Colon (tissue), 2 donors: ENCODE data around the gene ZNF576.
"Not testable (repeated sequence)": the region's sequence is repeated elsewhere in the genome, so short reads cannot be mapped to it uniquely, and the experiment has no call there.

Experiments
- FAIRE-seq: peaks from 2 replicates; lab custom pipeline; 2012; peaks lifted over from hg19 to GRCh38; lab: Jason Lieb, UNC
- donor health status: control.
- donor health status: control.

ZNF576 gene

DNA sequence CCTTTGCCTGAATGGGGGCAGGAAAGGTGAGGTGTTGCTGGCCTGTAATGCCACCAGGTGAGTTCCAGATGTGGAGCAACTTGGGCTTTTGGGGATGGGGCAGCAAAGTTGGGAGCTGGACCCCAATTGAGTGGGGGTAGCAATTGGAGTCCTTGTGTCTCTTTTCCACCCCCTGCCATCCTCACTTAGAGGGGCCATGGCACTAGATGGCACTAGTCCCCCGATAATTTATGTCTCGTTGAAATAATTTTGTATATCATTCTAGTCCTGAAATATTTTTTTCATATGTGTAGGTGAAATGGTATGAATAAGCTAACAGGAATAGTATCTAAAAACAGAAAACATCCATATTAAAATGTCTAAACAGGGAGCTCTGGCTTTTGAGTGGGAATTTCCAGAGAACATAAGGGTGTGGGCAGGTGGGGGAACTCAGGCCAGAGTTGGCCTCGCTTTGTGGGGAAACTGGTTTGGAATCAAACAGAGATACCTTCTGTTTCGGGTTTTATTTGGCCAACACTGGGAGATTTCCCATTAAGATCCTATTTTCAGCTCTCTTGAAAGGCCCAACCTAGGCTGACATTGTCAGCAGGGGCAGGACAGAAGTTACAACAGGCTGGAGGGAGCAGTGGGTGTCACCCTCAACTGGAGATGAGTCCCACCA, 3.4 kb downstream of the ZNF576 start:
- FAIRE-seq: no peak

DNA sequence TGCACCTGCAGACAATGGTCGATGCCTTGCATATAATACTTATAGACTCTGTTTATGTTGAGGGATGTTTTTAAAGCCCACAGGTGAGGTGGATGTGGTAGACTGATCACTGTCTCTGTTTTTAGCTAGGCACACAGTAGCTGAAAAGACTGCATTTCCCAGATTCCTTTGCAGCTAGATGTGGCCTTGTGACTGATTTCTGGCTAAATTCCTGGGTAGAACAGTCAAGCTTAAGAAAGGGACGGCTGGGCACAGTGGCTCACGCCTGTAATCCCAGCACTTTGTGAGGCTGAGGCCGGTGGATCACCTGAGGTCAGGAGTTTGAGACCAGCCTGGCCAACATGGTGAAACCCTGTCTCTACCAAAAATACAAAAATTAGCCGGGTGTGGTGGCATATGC, 3.9 kb downstream of the ZNF576 start:
- FAIRE-seq: not testable (repeated sequence)

DNA sequence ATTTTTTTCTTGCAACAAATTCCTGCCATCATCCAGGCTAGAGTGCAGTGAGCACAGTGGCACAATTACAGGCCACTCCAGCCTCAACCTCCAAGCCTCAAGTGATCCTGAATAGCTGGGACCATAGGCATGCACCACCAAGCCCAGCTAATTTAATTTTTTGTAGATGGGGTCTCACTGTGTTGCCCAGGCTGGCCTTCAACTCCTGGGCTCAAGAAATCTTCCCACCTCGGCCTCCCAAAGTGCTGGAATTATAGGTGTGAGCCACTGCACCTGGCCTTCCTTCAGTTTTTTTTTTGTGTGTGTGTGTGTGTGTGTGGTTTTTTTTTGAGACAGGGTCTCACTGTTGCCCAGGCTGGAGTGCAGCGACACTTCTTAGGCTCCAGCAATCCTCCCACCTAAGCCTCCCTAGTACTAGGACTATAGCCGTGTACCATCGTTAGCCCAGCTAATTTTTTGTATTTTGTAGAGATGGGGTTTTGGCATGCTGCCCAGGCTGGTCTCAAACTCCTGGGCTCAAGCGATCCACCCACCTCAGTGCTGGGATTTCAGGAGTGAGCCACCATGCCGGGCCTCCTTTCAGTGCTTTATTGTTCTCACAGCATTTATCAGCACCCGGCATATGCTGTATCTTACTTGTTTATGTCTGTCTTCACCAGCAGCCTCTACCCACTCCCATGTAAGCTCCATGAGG, 9.6 kb downstream of the ZNF576 start:
- FAIRE-seq: no peak

DNA sequence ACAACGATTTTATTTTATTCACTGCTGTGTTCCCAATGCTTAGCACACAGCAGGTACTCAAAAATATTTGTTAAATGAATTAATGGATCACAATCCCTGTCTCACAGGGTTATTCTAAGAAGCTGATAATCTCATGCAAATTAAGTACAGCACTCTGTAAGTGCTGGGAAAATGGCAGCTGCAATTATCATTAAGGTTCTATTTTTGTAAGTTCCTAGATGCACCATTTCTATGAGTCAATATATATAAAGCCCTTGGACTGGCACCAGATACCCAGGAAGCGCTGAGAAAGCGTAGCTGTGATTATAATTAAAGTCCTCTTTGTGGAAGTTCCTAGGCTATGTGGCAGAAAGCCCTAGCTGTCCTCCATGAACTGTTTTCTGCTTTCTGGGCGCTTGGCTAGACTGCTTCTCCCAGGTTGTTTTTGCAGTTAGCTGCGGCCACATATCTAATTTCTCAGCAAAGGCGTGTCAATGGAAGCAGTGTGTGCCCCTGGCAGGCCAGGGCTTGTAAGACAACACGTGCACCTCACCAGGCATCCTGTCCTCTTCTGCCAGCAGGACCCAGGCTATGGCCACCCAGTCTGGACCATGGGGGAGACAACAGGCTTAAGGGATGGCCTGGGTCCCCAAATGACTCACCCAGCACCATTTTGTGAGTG, 10.3 kb downstream of the ZNF576 start:
- FAIRE-seq: no peak

DNA sequence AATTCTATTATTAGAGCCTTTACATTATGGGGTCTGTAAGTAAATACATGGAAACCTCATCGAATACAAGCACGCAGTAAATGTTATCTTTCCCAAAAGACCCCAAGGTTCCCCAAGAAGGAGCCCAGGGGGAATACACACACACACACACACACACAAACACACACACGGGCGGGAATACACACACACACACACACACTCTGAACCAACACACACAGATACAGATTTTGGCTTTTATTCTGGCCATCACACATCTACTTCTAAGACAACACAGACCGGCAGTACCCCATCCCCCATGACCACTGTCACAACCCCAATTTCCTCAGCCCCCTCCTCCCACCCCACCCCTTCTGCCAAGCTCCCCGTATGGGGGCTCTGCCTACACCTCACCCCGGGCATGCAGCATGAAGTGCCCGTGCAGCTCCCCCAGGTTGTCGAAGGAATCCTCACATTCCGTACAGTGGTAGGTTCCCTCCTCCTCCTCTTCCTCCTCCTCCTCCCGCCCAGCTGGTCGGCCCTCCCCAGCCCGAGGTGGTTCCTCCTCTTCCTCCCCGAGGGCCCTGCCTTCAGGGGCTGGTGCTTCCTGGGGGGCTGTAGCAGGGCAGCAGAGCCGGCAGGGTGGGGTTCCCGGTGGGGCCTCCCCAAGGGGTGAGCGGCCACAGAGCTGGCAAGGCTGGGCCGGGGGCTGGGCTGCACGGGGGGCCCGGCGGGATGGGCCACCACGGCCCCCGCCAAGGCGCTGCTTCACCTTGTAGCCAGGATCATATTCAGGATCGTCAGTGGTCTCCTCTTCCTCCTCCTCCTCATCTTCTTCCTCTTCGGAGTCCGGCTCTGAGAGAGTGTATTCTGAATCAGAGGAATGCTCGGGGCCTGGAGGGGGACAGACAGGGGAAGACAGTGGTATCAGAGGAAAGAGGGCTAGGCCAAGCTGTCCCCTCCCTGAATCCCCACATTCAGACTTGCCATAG, 11.1 kb downstream of the ZNF576 start:
- FAIRE-seq: no peak

DNA sequence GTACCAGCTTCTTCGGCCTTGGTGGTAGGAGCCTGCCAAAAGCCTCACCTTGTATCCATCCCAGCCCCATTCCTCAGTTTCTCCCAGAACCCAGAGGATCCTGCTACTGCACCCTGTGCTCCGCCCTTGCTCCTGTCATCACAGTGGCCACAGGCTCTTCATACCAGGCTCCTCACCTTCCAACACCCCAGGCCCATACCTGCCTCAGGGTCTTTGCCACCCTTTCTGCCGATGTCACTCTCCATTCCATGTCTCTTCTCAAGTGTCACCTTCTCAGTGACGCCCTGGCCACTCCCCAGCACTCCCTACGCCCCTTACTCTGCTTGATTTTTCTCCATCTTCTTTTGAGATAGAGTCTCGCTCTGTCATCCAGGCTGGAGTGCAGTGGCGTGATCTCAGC, 13.5 kb downstream of the ZNF576 start:
- no peak for FAIRE-seq

DNA sequence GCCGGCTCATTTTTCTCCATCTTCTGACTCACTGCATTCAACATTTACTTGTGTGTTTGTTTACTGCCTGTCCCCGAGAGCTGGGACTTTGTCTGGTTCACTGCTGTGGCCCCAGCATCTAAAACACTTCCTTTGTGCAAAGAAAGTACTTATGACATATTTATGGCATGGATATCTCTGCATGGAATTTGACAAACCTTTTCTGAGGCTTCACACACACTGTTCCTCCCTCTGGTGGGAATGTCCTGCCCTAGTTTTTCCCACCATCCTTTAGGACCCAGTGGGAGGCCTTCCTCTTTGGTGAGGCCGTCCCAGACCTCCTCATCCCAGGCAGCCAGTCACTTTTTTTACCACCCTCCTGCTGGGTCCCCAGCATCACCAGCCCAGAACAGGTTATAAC, 14.1 kb downstream of the ZNF576 start:
- FAIRE-seq: no peak

DNA sequence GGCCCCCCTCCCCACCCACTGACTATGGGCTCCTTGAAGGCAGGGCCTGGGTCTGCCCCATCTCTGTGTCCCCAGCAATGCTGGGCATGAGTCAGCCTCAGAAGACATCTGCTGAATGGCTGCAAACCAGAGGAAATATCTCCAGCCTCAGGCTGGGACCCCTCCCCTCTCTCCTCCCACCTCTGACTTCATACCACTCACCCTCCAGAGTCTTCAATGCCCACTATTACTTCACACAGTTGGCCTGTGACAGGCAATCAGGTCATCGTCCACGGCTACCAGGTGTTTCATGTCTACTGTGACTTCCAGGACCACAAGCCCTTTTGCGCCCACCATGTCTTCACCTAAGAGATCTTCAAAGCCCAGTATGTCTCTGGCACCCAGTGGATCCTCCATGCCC, 15.4 kb downstream of the ZNF576 start, which contains the start of gene SRRM5:
SRRM5 (plus strand) TSS at position 301 of the 400 bp plus-strand sequence; CDS start at position 335, 34 bp downstream.
- FAIRE-seq: no peak

DNA sequence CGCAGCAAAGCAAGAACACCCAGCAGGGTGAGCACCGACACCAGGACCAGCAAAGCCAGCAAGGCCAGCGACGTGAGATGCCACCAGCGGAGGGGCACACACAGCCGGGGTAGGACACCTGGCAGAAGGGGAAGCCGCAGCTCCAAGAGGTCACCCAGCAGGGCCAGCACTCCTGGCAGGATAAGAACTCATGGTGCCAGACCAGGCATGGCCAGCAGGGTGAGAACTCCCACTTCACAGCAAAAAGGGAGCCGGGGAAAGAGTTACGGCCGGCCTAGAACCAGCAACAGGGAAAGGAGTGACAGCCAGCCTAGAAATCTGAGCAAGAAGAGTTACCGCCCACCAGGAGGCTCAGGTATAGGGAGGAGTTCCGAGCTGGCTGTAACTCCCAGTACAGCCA, 16.0 kb downstream of the ZNF576 start:
- no peak for FAIRE-seq

DNA sequence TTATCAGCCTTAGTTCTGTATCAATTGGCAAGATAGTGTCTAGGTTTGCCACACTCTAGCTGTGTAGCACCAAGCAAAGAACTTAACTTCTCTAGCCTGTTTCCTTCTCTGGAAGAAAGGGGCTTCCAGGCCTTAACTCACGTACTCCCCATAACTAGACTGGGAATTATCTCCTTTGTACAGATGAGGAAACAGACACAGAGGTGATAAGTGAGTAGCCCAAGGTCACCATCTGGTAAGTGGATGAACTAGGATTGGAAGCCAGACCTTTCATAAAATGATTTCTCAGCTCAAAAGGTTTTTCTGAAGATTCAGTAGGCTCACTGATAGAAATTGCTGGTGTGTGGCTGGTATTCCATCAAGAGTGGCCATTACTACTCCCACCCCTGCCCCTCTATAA, 19.9 kb downstream of the ZNF576 start:
- no peak for FAIRE-seq

DNA sequence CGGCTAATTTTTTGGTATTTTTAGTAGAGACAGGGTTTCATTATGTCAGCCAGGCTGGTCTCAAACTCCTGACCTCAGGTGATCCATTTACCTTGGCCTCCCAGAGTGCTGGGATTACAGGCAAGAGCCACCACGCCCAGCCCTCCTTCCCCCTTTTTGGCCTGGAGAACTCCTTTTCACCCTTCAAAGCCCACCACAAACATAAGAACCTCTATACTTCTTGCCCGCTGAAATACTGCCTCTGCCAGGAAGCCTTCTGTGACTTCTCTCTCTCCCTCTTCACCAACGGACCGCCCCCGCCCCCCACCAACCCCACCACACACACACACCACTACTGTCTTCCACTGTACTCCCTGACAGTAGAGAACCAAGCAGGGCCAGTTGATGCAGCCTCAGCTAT, 20.6 kb downstream of the ZNF576 start:
- no peak for FAIRE-seq

DNA sequence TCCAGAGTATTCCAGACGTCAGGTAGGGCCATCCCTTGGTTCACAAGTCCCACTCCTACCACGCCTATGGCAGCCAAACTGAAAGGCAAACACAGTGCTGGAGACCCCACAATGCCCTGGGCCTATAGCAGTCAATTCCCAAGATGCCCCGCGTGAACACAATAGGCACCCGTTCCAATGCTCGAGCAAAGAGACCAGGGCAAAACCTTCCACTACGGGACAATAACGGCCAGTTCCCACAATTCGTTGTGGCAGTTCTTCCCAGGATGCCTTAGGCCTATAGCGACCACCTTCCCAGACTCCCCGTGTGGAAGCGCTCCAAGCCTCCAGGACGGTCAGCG, 22.5 kb downstream of the ZNF576 start:
- FAIRE-seq: no peak

DNA sequence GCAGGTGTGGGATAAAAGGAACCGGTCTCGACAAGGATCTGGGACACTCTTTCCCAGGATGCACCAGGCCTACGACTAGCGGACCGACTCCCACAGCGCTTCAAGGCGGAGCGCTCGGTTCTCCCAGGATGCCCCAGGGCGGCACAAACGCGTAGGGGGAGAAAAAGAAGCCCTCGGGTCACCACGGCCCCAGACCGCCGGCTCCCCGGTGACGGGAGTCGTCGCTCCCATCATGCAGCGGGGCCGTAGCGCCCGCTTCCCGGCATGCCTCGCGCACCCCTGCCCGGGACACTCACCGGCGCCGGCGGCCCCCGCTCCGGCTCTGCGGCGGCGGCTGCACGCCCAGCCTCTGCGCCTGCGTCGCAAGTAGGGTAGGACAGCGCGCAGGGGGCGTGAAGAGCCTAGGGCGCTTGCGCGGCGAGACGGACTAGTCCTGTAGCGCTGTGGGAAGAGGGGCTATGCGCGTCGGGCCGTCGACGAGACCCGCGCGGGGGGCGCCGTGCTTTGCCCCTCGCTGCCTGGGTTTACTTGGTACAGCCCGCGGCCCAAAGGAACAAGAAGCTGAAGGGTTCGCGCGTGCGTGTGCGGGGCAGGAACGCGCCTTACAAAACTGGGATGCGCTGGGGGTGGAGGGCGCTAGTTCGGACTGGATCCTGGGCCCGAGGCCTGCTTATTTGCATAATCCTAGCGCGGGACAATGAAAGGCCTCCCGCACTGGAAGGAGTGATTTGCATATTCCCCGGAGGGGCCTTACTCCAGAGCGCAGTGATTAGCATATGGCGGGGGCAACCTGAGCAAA, 23.1 kb downstream of the ZNF576 start, which contains the start of gene ZNF428:
ZNF428 (minus strand) TSS at position 368 of the 799 bp plus-strand sequence. CDS start 5,325 bp downstream, outside the sequence.
- FAIRE-seq: no peak

DNA sequence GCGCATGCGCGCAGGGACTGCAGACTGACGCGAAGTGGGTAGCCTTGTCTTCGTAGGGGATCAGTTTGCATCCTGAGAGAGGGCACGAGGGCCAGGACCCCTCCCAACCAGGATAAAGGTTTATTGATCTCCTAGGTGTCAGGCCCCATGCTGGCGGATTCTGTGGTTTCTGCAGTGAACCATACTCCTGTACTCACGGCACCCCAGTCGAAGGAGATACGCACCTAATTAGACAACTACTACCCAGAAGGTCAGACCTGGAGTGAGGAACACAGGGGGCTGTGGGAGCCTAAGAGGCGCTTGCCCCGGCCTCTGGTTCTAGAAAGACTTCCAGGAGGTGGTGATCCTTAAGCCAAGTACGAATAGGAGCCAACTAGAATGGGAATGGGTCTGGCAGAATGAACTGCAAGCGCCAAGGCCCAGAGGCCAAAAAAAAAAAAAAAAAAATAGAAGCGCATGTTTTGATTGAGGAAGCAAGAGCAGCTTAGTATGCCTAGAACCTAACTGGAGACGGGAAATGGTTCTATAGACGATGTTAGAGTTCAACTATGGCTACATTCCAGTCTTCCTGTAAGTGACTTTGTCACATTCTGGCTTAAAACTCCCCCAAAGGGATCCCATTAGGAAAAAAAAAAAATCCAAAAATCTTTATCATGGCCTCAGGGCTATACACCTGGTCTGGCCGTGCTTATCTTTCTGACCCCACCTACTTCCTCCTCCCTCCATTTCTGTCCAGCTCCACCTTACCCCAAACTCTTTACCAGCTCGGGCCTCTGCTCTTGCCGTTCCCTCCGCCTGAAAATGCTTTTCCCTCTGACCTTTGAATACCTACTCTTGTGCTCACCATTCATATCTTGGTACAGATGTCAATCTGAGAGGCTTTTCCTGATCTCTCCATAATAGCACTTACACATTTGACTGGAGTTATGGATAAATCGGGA, 23.9 kb downstream of the ZNF576 start:
- no peak for FAIRE-seq

DNA sequence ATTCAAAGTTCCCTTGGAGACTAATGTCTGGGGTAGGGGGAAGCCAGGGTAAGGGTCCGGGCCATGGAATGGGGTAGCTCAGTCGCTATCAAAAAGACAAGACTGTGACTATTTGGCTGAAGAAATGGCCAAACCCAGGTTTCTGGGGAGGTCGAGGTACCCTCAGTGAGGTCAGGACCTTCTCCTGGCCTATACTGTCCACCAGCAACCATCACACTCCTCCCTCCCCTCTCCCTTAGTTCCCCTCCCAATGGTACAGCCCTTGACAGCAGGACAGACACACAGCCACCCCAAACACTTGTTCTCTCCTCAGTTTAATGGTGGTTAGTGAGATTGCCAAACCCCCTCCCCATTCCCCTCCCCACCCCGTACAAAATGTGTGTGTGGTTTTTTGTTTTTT, 25.7 kb downstream of the ZNF576 start:
- FAIRE-seq: no peak

DNA sequence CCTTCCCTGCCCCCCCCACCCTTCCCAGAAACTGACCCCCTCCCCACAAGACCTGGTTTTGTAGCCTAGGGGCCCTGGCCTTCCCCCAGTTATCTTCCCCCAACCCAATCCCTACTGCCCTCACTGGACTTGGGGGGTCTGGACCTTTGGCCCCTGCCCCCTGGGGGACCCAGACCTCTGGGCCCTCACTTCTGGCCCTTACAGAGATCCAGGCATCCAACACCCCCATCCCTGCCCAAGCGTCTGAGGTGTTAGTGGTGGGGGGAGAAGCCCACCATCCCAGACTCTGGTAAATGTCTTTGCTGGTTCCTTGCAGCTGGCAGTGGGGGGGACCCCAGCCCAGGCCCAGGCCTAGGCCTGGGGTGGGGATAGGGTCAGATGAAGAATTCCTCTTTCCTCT, 26.6 kb downstream of the ZNF576 start:
- no peak for FAIRE-seq

DNA sequence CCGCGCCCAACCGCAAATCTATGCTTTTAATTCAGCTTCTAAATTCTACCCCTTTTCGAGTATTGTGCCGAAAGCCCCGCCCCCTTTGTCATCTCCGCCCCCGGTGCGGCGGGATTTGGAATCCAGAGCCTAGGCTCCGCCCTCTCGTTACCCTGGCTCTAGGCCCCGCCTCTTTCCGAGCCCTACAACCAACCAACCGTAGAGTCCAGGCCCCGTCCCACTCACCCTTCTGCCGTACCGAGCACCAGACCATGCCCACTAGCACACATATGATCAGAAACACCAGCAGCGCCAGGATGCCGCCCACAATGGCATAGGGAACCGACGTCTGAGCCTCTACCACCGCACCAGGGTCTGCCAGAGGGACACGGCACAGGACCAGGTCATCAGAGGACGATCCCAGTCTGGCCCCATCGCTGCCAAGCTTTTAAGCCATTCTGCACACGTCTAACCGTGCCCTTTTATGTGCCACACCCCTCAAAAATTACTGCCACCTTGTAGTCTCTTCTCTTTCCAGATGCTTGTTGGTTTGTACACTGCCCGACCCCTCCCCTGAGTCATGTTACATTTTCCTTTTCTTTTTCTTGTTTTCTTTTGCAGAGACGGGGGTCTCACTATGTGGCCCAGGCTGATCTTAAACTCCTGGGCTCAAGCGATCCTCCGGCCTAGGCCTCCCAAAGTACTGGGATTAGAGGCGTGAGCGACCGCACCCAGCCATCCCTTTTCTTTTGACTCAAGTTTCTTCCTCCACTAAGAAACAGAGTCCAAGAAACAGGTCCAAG, 27.7 kb downstream of the ZNF576 start:
- no peak for FAIRE-seq

DNA sequence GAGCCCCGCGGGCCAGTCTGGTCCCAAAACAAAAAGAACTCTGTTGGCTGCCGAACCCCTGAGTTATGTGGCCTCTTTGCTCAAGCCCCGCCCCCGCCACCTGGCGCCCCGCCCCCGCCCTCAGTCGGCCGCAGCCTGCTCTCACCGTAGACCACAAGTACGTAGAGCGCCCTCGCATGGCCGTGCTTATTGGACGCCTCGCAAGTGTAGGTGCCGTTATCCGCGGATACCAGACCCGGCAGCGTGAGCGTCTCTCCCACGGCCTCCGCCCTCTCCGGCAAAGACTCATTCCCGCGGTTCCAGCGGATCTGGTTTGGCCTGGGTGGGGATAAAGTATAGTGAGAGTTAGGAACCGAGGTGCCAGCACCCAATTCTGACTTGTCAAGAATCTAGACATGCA, 28.5 kb downstream of the ZNF576 start:
- FAIRE-seq: no peak

DNA sequence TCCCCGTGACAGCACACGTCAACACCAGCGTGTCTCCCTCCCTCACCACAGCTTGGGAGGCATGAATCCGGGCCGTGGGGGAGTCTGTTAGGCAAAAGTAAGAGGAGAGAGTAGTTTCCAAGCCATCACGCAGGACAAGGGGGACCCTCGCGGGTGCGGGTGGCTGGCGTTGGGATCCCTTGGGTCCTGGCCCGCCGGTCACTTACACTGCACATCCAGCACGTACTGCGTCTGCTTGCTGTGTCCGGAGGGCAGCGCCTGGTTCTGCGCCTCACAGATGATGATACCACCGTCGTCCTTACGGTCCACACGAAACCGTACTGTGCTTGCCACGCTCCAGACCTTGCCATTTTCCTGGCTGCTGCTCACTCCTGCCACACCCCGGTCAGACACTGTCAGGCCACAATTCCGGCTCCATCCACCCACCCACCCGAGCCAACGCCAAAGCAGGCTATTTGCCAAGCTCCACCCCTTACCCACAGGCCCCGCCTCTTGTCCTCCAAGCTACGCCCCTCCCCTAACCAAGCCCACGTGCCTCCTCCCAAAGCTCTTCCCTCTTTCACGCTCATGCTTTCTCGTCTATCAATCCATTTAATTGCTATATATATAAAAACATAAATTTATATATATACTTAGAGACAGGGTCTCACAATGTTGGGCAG, 29.7 kb downstream of the ZNF576 start:
- no peak for FAIRE-seq
